HUES6 (cell line): ENCODE measurements around the gene JAZF1.

Source experiments
- H3K27ac ChIP-seq: 2 replicates; pipeline ENCODE4 v1.7.0; 2013; ENCODE audit warnings: low read depth, mild to moderate bottlenecking, low read length, inconsistent platforms
- H3K27me3 ChIP-seq: 2 replicates; pipeline ENCODE4 v1.6.1; 2013; ENCODE audit warnings: low read length; ENCODE audit not compliant: control insufficient read depth, insufficient read depth
- H3K36me3 ChIP-seq: 2 replicates; pipeline ENCODE4 v1.6.1; 2013; ENCODE audit warnings: low read length; ENCODE audit not compliant: control insufficient read depth, insufficient read depth
- H3K4me1 ChIP-seq: 2 replicates; pipeline ENCODE4 v1.6.1; 2013; ENCODE audit warnings: low read length; ENCODE audit not compliant: control insufficient read depth, insufficient read depth
- H3K4me3 ChIP-seq: 2 replicates; pipeline ENCODE4 v1.5.1; 2013; ENCODE audit warnings: low read depth, low read length
- H3K9ac ChIP-seq: one replicate; pipeline ENCODE4 v1.6.1; 2013; ENCODE audit warnings: mild to moderate bottlenecking, low read length
- H3K9me3 ChIP-seq: 2 replicates; pipeline ENCODE4 v1.6.1; 2013; ENCODE audit warnings: low read depth, low read length; ENCODE audit not compliant: control insufficient read depth, insufficient read depth

JAZF1 gene

GRCh38 chr7:28106321-28106829, 74.2 kb downstream of the JAZF1 start:
- Histone ChIP-seq H3K27ac (no peak overlapping the region), H3K27me3 (no peaks in the 10 kb centered on the region), H3K4me1 (peaks cover 27% of the 10 kb centered on the region), H3K9me3 (no peaks in the 10 kb centered on the region), H3K9ac (no peak overlapping the region), H3K4me3 (no peak overlapping the region), H3K36me3 (no peaks in the 10 kb centered on the region)

- Histone ChIP-seq H3K36me3 (no peaks in the 10 kb centered on the region), H3K4me1 (peaks cover 27% of the 10 kb centered on the region), H3K9ac (no peak overlapping the region), H3K27ac (no peak overlapping the region), H3K27me3 (no peaks in the 10 kb centered on the region), H3K9me3 (no peaks in the 10 kb centered on the region), H3K4me3 (no peak overlapping the region)
Observed at GRCh38 chr7:28105234-28105633, 75.4 kb downstream of the JAZF1 start.

- H3K36me3 ChIP-seq: no peaks in the 10 kb centered on the region
- no peak overlapping the region for H3K9ac ChIP-seq
- no peak overlapping the region for H3K4me3 ChIP-seq
- no peaks in the 10 kb centered on the region for H3K27me3 ChIP-seq
- H3K27ac ChIP-seq: no peak overlapping the region
- H3K4me1 ChIP-seq: peaks cover 27% of the 10 kb centered on the region
- H3K9me3 ChIP-seq: no peaks in the 10 kb centered on the region
Observed at GRCh38 chr7:28104811-28105210, 75.8 kb downstream of the JAZF1 start.

GRCh38 chr7:28104041-28104541, 76.5 kb downstream of the JAZF1 start:
- no peak overlapping the region for H3K4me3 ChIP-seq
- H3K4me1 ChIP-seq: peaks cover 27% of the 10 kb centered on the region
- H3K27me3 ChIP-seq: no peaks in the 10 kb centered on the region
- no peak overlapping the region for H3K27ac ChIP-seq
- no peaks in the 10 kb centered on the region for H3K9me3 ChIP-seq
- H3K36me3 ChIP-seq: no peaks in the 10 kb centered on the region
- H3K9ac ChIP-seq: no peak overlapping the region

- Histone ChIP-seq H3K4me1 (peaks cover 32% of the 10 kb centered on the region), H3K27ac (no peak overlapping the region), H3K9me3 (no peaks in the 10 kb centered on the region)
Observed at GRCh38 chr7:28102797-28103196, 77.8 kb downstream of the JAZF1 start.

GRCh38 chr7:28096713-28097112, 83.9 kb downstream of the JAZF1 start:
- no peaks in the 10 kb centered on the region for H3K27me3 ChIP-seq
- H3K27ac ChIP-seq: no peak overlapping the region
- H3K9me3 ChIP-seq: no peaks in the 10 kb centered on the region
- no peaks in the 10 kb centered on the region for H3K36me3 ChIP-seq
- H3K4me3 ChIP-seq: no peak overlapping the region
- H3K9ac ChIP-seq: no peak overlapping the region
- H3K4me1 ChIP-seq: peaks cover 11% of the 10 kb centered on the region

More at GRCh38 chr7:28102797-28103196, 77.8 kb downstream of the JAZF1 start:
- H3K9ac ChIP-seq: no peak overlapping the region
- no peaks in the 10 kb centered on the region for H3K27me3 ChIP-seq
- H3K36me3 ChIP-seq: no peaks in the 10 kb centered on the region
- no peak overlapping the region for H3K4me3 ChIP-seq

- no peak overlapping the region for H3K4me3 ChIP-seq
- H3K36me3 ChIP-seq: no peaks in the 10 kb centered on the region
- no peak overlapping the region for H3K9ac ChIP-seq
- peaks cover 11% of the 10 kb centered on the region for H3K4me1 ChIP-seq
- H3K9me3 ChIP-seq: no peaks in the 10 kb centered on the region
- no peaks in the 10 kb centered on the region for H3K27me3 ChIP-seq
- no peak overlapping the region for H3K27ac ChIP-seq
Observed at GRCh38 chr7:28095231-28095630, 85.4 kb downstream of the JAZF1 start.

GRCh38 chr7:28093623-28094232, 86.9 kb downstream of the JAZF1 start:
- no peaks in the 10 kb centered on the region for H3K27me3 ChIP-seq
- no peak overlapping the region for H3K4me3 ChIP-seq
- no peaks in the 10 kb centered on the region for H3K9me3 ChIP-seq
- H3K9ac ChIP-seq: no peak overlapping the region
- H3K4me1 ChIP-seq: peaks cover 14% of the 10 kb centered on the region
- no peak overlapping the region for H3K27ac ChIP-seq
- H3K36me3 ChIP-seq: no peaks in the 10 kb centered on the region

GRCh38 chr7:28091190-28091589, 89.4 kb downstream of the JAZF1 start:
- Histone ChIP-seq H3K9ac (no peak overlapping the region), H3K4me1 (peaks cover 12% of the 10 kb centered on the region)

GRCh38 chr7:28088901-28089714, 91.5 kb downstream of the JAZF1 start:
- Histone ChIP-seq H3K36me3 (no peaks in the 10 kb centered on the region), H3K4me3 (no peak overlapping the region), H3K4me1 (peaks cover 12% of the 10 kb centered on the region), H3K9me3 (no peaks in the 10 kb centered on the region), H3K9ac (no peak overlapping the region), H3K27me3 (no peaks in the 10 kb centered on the region), H3K27ac (no peak overlapping the region)

More at GRCh38 chr7:28091190-28091589, 89.4 kb downstream of the JAZF1 start:
- H3K36me3 ChIP-seq: no peaks in the 10 kb centered on the region
- no peak overlapping the region for H3K4me3 ChIP-seq
- H3K27ac ChIP-seq: no peak overlapping the region
- no peaks in the 10 kb centered on the region for H3K9me3 ChIP-seq
- H3K27me3 ChIP-seq: no peaks in the 10 kb centered on the region

- H3K4me3 ChIP-seq: no peak overlapping the region
- H3K36me3 ChIP-seq: no peaks in the 10 kb centered on the region
- peaks cover 12% of the 10 kb centered on the region for H3K4me1 ChIP-seq
- no peaks in the 10 kb centered on the region for H3K9me3 ChIP-seq
- no peak overlapping the region for H3K9ac ChIP-seq
- no peak overlapping the region; the same call in 1 of the 2 replicates for H3K27ac ChIP-seq
- no peaks in the 10 kb centered on the region for H3K27me3 ChIP-seq
Observed at GRCh38 chr7:28088032-28088431, 92.6 kb downstream of the JAZF1 start.
